Iris pigment epithelial cell (primary cell): ENCODE data around the gene KLLN.
A peak's percentile ranks its signal among the peaks of the same experiment; 100 is the strongest.
"Not testable (repeated sequence)": the region's sequence is repeated elsewhere in the genome, so short reads cannot be mapped to it uniquely, and the experiment has no call there.

Experiments
- DNase-seq: peaks from one replicate; pipeline ENCODE4 v3.0.0-alpha.2; 2011; ENCODE audit warnings: low read depth

KLLN gene

DNA sequence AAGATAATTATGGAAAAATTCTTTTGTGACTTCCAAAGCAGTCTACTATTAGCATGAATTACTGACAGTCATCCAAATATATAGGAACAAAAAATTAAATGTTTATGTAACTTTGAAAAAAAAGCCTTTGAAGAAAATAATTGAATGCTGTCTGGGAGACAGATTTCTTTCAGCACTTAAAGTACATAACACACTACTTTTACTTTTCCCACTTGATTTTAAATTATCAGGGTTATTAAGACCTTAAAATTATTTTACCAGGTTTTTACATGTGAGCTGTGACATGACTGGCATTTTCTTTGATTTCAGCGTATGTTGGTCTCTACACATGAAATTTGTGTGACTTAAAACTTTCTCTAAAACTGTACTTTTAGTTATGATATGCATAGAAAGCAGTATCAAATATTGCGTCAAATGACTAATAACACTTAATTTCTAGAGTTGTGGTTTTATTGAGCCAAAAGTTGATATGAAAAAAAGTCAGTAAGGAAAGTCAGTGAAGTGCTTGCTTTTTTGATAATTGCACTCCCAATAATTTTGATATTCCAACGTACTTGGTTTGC, 3.2 kb upstream of the KLLN start:
- DNase-seq = no peak

DNA sequence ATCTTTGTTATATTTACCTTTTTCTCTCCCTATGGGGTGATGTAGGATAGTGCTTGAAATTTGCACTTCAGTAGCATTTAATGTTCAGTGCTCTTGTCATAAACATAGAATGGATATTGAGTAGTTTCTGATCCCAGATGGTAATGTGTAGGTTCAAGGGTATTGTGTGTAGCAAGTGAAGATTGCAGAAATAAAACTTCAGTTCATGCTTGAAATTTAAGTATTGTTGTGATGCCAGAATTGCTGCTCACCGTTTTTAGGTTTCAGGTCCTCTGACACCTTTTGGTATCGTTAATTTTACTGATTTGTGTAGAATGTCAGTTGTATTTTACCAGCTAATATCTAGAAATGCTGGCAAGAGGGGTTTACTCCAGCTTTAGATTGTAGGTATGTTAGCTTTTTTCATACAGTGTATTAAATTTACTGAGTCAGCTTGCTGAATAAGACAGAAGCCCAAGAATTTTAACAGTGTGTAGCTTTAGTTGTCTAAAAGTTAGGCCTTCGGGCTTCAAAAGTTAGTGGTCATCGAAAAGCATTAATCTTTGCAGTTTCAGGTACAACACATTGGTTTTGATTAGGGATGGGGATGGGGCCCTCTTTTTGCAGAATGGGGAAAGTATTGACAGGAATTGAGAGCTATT, 2.0 kb upstream of the KLLN start:
- DNase-seq = no peak

DNA sequence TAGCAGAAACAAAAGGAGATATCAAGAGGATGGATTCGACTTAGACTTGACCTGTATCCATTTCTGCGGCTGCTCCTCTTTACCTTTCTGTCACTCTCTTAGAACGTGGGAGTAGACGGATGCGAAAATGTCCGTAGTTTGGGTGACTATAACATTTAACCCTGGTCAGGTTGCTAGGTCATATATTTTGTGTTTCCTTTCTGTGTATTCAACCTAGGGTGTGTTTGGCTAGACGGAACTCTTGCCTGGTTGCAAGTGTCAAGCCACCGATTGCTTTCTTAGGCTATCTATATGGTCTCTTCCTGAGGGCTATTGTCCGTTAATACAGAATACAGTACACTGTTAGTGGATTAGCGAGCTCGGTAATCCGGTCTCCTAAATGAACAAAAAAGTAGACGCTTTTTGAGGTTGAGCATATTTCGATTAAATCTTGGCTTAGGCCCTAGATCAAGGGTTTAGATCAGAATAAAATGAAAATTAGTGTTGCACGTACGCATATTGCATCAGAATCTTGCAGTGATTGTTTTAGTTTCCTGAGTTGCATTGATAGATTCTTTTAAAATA, 1.2 kb upstream of the KLLN start:
- no peak for DNase-seq

DNA sequence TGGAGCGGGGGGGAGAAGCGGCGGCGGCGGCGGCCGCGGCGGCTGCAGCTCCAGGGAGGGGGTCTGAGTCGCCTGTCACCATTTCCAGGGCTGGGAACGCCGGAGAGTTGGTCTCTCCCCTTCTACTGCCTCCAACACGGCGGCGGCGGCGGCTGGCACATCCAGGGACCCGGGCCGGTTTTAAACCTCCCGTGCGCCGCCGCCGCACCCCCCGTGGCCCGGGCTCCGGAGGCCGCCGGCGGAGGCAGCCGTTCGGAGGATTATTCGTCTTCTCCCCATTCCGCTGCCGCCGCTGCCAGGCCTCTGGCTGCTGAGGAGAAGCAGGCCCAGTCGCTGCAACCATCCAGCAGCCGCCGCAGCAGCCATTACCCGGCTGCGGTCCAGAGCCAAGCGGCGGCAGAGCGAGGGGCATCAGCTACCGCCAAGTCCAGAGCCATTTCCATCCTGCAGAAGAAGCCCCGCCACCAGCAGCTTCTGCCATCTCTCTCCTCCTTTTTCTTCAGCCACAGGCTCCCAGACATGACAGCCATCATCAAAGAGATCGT, 690 bp upstream of the KLLN start:
- DNase-seq = peak; percentile 31

DNA sequence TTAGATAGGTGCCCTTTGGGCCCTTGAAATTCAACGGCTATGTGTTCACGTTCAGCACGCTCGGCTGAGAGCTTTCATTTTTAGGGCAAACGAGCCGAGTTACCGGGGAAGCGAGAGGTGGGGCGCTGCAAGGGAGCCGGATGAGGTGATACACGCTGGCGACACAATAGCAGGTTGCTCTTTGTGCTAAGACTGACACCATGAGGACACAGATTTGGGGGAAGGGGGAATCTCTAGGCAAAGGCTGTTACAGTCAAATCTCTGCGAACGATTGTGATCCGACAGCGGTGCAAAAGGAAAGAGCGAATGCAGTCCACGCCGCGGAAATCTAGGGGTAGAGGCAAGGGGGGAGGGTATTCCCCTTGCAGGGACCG, 667 bp downstream of the KLLN start:
- DNase-seq = no peak

DNA sequence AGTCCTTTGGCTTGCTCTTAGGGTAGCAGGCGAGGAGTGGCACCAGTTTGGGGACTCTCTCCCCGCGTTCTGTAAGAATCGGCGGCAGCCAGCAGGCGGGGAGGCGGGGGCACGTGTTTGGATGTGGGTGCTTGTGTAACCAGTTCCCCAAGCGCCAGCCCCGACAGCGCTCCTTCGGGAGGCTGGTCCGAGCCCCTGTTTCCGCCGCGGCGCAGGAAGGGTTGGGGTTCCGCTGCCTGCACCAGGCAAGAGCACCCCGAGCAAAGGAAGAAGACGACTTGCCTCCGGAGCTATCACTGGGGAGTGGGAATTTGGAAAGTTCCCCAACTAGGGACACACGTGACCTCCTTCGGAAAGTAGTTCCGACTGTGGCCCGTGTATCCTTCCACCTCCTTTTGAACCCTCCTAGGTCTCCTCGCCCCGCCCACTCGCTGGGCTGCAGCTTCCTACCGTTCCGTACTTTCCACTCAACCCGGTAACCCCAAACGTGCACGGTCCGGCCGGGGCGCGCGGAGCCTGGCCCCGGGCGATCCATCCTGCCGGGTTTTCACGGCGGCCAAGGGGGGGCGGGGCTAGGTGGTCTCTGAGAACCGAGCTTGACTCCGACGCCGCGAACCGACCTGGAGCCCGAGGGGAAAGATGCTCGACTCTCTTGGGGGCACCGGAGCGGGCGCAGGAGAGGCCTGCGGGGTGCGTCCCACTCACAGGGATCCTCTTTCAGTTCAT, 1.2 kb downstream of the KLLN start:
- DNase-seq = peak; percentile 99

DNA sequence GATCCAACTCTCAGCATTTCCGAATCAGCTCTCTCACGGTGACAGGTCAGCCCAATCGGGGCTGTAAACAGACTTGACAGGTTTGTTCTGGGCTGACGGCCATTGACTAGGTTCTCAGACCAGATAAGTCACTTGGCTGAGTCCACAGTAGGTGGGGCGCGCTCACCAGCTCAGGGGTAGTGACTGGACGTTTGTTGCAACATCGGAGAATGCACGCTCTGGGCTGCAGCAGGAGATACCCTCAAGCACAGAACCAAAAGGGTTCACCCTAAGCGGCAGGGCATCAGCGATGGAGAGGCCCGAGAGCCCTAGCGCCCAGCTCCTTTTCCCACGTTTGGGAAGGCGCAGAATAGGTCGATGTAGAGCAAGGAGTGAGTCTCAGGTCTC, 1.8 kb downstream of the KLLN start:
- DNase-seq = peak; percentile 92

DNA sequence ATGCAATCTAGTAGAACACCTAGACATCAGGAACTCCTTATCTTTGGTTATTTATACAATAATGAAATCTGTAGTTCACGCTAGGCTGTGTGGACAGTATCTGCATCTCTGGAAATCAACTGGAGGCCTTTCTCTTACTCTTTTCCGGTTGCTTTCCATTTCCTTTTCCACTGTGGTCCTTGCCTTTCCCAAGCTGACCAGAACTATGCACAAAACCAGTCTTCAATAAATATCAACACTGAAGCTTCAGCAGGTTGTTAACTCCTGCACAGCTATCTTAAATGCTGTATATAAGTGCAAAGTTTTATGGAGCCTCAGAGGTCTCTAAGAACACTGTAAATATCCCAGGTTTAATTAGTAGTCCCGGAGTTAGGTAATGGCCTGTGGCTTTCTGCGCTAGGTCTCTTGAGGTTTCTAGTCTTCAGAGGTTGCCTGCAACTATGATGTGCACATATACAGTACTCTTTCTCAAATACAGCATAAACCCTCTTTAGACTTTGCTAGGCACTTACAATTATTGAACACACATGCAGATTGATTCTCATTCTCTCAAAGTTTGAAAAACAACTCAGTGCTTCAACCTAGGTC, 2.4 kb downstream of the KLLN start:
- DNase-seq = no peak

DNA sequence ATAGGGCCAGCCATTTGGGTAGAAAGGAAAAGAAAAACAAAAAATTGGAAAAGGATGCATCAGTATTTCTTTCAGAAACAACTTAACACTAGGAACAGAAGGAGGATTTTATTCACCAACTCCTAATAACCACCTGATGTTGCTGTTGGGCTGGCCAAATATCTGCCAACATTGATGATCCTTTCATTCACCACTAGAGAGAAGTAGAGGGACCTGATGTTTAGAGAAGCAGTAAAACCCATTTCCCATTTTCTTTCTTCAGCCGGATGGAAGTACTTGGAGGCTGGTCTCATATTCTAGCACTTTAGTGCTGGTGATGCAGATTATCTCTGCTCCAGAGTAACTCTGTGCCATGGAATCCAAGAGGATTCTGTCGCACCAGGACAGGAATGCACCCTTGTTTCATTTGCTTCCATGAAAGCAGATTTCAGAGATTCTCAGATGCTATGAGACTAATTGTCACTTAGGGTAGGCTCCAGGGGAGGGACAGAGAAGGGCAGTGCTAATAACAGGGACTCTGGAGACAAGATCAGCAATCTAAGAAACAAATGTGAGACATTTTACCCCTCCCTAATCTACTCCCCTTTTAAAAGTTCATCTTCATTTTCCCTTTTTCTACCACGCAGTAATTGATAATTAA, 3.1 kb downstream of the KLLN start:
- peak; percentile 79 for DNase-seq

DNA sequence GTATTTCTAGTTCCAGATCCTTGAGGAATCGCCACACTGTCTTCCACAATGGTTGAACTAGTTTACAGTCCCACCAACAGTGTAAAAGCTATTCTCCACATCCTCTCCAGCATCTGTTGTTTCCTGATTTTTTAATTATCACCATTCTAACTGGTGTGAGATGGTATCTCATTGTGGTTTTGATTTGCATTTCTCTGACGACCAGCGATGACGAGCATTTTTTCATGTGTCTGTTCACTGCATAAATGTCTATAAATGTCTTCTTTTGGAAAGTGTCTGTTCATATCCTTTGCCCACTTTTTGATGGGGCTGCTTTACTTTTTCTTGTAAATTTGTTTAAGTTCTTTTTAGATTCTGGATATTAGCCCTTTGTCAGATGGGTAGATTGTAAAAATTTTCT, 7.7 kb downstream of the KLLN start:
- DNase-seq = not testable (repeated sequence)

DNA sequence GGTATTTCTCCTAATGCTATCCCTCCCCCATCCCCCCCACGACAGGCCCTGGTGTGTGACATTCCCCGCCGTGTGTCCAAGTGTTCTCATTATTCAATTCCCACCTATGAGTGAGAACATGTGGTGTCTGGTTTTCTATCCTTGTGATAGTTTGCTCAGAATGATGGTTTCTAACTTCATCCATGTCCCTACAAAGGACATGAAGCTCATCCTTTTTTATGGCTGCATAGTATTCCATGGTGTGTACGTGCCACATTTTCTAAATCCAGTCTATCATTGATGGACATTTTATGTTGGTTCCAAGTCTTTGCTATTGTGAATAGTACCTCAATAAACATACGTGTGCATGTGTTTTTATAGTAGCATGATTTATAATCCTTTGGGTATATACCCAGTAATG, 8.1 kb downstream of the KLLN start:
- DNase-seq = not testable (repeated sequence)

DNA sequence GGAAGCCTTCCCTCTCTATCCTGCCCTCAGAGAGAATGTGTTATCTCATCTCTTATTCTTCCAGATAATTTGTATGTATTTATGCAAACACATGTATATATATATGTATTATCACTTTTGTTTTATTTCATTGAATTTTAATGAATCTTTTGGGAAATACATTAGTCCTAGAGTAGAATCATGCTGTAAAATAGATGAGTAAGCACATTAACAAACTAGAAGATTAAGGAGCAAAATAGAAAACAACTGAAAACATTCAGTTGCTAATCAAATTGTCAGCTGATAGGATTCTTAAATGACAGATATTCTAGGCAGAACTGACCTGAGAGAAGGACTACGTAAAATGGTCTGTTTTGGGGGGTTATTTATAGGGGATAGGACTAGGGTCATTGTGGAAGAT, 11.2 kb downstream of the KLLN start:
- no peak for DNase-seq

DNA sequence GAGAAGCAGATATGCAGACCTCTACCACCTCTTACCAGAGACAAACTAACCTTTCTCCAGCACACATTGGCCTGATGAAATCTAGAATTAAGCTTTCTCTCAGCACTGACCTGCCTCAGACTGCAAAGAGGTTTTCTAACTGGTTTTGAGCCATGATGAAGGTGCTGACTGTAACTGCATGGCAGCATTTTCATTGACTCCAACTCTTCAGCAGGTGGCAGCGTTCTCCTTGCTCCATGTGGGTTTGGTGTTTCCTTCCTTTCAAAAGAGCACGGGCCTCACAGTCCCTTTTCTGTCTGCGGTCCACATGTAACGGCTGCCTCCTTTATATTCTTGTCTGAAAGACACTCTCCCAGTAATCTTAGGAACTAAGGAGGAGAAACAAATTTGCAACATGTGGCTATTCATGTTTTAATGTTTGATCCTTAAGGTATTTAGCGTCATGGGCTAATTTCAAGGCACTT, 12.6 kb downstream of the KLLN start:
- DNase-seq = peak; percentile 73

DNA sequence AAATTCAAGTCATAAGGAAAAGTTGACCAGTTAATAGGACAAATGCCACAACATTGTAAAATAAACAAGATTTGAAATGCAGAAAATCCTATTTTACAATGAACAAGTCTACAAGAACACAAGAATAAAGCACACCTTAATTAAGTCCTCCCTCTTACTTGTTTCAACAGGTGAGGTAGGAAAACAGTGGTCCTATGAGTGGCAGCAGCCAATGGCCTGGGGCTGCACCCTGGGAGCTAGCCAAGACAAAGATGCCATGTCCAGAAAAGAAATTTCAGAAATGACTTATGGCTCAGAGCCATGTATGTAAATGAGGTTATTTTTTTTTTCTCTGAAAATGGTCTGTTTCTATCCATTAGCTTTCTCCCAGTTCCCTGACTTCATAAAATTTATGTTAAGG, 14.3 kb downstream of the KLLN start:
- no peak for DNase-seq

DNA sequence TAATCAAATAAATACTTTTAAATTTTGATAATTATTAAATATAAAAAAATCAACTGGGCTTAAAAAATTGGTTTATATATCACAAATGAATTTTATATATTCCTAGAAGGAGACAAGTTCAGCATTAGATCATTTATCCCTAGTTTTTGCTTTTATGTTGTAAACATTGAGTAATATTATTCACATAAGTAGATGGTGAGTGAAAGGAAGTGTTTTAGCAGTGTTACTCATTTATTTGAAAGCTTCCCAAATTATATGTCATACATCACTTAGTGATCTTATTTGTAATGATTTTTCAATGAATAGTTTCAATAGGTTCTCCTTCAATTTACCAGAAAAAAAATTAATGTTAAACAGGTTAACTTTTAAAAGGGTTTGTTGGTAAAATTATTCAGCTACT, 15.8 kb downstream of the KLLN start:
- peak; percentile 42 for DNase-seq

DNA sequence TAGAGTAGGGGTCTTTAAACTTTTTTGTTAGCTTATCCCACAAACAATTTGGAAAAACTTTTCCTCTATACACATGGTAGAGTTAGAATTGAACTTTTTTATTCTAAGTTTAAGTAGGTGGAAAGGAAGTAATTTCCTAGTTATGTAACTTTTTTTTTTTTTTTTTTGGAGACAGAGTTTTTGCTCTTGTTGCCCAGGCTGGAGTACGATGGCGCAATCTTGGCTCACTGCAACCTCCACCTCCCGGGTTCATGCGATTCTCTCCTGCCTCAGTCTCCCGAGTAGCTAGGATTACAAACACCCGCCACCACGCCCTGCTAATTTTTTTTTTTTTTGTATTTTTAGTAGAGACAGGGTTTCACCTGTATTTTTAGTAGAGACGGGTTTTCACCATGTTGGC, 16.6 kb downstream of the KLLN start:
- not testable (repeated sequence) for DNase-seq

DNA sequence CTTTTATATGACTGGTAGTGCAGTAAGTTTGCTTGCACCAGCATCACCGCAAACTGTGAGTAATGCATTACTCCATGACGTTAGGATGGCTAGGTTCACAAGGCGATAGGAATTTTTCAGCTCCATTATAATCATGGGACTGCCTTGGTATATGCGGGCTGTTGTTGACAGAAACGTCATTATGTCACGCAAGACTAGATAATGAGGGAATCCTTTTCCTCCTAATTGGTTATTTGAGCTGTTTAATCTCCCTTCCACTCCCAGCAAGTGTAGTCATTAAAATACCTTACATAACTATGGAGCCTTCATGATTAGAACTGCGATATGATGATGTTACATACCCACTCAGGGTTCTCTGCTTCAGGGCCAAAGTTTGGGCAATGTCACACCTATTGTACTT, 17.3 kb downstream of the KLLN start:
- peak; percentile 95 for DNase-seq

DNA sequence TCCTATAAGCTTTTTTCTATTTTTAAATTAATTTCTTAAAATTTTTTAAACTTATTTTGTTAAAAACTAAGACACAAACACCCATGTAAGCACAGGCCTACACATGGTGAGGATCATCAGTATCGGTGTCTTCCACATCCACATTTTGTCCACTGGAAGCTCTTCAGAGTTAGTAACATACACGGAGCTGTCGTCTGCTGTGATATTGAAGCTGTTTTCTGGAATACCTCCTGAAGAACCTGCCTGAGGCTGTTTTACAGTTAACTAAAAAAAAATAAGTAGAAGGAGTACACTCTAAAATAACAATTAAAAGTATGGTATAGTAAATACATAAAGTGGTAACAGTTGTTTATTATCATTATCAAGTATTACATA, 17.7 kb downstream of the KLLN start:
- no peak for DNase-seq

DNA sequence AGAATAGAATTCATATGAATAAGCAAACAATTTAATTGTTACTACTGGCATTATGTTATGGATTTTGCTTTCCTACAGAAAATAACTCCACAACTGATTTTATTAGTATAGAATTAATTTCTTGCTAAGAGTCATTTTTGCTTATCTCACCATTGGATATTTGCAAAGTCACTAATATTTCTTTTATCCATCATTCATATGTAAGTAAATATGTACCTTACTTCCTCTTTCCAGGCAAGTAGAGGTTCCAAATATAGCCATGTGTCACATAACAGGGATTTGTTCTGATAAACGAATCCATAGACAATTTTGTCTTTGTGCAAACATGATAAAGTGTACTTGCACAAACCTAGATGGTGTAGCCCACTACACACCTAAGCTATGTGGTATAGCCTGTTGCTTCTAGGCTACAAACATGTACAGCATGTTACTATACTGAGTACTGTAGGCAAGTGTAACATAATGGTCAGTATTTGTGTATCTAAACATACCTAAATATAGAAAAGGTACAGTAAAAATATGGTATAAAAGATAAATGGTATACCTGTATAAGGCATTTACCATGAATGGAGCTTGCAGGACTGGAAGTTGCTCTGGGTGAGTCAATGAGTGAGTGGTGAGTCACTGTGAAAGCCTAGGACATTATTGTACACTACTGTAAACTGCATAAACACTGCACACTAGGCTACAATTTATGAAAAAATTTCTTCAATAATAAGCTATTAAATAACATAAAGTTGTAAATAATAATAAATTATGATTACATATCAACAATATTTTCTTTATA, 18.3 kb downstream of the KLLN start:
- DNase-seq = peak; percentile 81

DNA sequence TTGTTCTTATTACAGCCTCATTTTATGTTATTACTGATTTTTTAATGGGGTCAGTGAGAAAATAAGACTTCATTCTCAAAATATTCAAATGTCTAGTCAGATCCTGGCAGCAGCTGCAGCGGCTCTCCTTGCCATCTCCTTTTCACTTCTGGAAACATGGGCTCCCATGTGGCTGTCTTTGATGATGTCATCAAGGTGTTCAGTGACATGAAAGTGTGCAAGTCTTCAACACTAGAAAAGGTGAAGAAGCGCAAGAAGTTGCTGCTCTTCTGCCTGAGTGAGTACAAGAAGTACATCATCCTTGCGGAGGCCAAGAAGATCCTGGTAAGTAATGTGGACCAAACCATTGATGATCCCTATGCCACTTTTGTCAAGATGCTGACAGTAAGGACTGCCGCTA, 19.6 kb downstream of the KLLN start:
- DNase-seq = no peak

DNA sequence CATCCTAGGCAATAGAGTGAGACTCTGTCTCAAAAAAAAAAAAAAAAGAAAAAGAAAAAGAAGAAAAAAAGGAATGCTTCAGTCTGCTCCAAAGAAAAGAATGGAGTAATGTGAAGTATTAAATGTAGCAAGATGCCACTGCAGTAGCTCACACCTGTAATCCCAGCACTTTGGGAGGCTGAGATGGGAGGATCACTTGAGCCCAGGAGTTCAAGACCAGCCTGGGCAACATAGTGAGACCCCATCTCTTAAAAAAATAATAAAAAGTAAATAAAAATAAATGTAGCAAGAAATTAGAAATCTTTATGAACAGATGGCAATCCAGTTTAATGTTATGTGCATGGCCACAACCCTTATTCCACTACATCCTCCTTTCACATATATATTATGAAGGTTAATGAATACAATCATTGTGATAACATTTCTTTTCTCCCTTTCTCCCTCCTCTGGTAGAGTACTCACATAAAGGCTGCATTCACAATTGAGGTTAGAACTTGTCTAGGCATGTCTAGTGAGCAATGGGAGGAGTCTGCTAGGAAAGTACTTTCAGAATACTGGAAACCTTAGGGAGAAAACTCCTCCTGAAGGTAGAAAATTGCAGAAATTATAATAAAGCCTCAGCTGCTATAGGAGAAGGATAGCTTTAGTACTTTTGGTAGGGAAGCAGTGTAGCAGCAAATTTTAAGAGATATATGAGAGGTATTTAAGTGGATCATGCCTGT, 20.4 kb downstream of the KLLN start:
- peak; percentile 90 for DNase-seq
